ENCODE results near the gene PIK3C2G.
"Not testable (repeated sequence)": the region's sequence is repeated elsewhere in the genome, so short reads cannot be mapped to it uniquely, and the experiment has no call there.

The PIK3C2G gene, protein sequence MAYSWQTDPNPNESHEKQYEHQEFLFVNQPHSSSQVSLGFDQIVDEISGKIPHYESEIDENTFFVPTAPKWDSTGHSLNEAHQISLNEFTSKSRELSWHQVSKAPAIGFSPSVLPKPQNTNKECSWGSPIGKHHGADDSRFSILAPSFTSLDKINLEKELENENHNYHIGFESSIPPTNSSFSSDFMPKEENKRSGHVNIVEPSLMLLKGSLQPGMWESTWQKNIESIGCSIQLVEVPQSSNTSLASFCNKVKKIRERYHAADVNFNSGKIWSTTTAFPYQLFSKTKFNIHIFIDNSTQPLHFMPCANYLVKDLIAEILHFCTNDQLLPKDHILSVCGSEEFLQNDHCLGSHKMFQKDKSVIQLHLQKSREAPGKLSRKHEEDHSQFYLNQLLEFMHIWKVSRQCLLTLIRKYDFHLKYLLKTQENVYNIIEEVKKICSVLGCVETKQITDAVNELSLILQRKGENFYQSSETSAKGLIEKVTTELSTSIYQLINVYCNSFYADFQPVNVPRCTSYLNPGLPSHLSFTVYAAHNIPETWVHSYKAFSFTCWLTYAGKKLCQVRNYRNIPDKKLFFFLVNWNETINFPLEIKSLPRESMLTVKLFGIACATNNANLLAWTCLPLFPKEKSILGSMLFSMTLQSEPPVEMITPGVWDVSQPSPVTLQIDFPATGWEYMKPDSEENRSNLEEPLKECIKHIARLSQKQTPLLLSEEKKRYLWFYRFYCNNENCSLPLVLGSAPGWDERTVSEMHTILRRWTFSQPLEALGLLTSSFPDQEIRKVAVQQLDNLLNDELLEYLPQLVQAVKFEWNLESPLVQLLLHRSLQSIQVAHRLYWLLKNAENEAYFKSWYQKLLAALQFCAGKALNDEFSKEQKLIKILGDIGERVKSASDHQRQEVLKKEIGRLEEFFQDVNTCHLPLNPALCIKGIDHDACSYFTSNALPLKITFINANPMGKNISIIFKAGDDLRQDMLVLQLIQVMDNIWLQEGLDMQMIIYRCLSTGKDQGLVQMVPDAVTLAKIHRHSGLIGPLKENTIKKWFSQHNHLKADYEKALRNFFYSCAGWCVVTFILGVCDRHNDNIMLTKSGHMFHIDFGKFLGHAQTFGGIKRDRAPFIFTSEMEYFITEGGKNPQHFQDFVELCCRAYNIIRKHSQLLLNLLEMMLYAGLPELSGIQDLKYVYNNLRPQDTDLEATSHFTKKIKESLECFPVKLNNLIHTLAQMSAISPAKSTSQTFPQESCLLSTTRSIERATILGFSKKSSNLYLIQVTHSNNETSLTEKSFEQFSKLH (N-terminal part only)

DNA sequence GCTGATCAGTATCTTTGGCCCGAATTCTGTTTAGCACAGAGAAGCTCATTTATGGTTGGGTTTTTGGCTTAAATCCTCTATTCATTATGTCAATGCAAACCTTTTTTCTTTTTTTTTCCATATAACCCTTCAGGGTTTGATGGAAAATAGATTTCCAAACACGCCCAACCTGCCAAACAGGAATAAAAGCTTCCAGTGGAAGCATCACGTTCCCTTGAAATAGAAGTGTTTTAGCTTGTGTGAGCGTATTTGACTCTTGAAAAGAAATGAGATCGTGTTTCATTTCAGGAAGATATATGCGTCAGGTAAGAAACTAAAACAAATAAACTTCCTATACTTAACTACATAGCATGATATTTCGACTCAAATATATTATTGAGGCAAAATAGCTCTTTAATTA lies at the start of gene PIK3C2G:
TSS of gene PIK3C2G (plus strand) at position 246 of the 400 bp plus-strand sequence. CDS start 20,564 bp downstream, outside the sequence.
- DNase-seq = no peak

GRCh38 chr12:18217966-18218365 lies 43.4 kb upstream of the PIK3C2G start:
- no peak for DNase-seq

- no peak for DNase-seq
Observed at GRCh38 chr12:18221726-18222125, 39.6 kb upstream of the PIK3C2G start.

DNA sequence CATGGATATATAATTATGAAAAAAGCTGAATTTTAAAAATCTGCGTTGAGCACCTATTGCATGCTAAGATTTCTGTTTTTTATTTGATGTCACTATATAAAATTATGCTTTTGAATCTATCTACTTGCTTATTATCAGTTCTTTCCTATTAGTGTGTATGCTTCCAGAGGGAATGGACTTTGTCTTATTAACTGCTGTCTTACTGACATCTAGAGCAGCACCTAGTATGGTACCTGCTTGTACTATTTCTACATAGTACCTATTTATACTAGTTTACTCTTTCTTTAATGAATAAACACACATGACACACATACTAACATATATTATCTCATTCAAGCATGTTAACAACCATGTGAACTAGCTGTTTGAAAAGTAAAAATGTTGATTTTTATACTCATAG lies 38.6 kb upstream of the PIK3C2G start:
- DNase-seq = no peak

DNA sequence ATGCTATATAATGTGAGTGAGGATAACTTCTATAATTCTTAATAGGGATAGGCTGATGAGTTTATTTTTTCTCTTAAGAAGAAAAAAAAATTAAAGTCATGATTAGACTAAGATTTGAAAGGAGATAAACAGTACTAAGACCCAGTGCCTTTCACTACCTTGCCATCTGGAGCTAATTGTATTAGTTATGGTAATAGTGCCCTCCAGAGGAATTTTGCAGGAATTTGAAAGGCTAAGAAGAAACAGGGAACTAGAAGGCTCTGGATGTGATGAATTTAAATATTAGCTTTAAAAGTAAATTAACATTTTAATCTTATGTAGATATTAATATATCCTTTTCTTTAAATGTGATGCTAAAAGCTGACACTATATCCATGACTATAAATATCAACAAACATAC lies 36.6 kb upstream of the PIK3C2G start:
- DNase-seq = no peak

DNA sequence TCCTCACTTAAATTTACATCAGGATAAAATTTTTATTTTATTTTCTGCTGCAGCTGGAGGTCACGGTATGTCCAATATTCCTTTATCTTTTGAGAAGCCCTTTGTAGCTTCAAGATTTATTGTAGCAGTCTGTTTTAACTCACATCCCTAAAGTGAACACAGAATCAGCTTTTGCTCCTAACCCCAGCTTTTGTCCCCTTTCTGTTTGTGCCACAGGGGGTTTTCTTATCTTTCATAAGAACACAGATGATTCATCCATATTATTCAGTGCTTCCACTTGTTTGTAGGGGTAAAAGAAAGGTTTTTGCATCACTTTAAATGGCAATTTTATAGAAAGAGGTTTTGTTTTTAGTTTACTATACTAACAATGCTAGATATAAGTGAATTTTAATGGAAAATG lies 21.8 kb upstream of the PIK3C2G start:
- no peak for DNase-seq

- DNase-seq = no peak
Observed at GRCh38 chr12:18242380-18243089, 18.8 kb upstream of the PIK3C2G start.

GRCh38 chr12:18243238-18243637 lies 18.1 kb upstream of the PIK3C2G start:
- no peak for DNase-seq

GRCh38 chr12:18246066-18246465 lies 15.3 kb upstream of the PIK3C2G start:
- DNase-seq = no peak

DNA sequence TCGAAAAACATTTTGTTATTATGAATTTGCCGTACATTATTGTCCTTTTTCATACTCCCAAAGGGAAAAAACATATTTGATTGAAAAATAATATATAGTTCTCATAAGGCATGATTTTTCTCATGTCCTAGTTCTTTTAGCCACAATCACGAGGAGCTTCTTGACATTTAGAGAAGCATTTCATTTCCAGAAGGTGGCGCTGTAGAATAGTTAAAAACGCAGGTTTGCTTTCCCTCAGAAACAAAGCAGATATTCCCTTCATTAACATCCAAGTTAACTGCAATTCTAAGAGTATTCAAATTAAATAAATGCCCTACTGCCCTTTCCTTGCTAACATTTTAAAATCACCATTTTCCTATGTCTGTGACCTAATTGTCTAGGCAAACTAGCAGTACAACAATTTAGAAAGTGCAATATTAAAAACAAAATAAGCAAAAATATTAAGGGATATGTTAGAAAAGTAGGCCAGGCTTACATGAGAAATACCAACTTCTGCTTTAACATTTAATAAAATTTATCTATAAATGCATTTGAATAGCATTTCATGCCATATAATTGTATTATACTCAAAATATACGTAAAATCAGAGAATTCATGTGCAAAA lies 10.9 kb upstream of the PIK3C2G start:
- no peak for DNase-seq

DNA sequence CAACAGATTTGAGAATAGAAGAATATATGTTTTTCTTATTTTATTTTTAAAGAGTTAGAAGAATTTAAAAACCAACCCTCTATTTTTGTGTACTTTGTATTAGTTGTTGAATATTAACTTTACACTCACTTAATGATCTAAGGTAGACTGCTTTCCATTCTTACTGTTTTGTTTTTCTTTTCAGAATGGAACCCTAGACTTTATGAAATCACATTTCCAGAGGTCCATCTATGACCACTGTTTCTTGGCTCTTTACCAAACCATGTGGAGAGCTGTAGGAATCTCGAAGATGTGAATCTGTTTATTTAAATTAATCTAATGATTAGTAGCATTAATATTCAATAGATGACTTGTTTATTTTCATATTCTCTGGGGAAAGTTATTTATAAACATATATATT lies 7.2 kb upstream of the PIK3C2G start:
- no peak for DNase-seq

- not testable (repeated sequence) for DNase-seq
Observed at GRCh38 chr12:18255004-18255403, 6.3 kb upstream of the PIK3C2G start.

GRCh38 chr12:18257251-18257650 lies 4.1 kb upstream of the PIK3C2G start:
- DNase-seq = no peak

DNA sequence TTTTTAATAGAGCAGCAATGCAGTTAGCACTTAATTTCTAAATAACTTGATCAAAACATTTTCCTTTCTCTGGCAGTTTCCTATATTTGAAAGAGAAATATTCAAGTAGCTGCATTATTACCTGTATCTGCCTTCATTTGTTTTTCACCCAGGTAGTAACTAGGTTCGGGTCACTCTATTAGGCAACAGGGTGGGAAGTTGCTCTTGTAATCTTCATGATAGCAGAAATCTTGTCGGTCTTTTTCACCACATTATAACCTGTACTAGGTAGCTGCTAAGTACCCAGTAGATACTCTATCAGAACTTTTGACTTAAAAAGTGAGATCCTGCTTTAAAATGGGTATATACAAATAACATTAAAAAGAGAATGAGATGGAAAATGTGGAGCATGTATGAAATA lies 2.4 kb upstream of the PIK3C2G start:
- no peak for DNase-seq

DNA sequence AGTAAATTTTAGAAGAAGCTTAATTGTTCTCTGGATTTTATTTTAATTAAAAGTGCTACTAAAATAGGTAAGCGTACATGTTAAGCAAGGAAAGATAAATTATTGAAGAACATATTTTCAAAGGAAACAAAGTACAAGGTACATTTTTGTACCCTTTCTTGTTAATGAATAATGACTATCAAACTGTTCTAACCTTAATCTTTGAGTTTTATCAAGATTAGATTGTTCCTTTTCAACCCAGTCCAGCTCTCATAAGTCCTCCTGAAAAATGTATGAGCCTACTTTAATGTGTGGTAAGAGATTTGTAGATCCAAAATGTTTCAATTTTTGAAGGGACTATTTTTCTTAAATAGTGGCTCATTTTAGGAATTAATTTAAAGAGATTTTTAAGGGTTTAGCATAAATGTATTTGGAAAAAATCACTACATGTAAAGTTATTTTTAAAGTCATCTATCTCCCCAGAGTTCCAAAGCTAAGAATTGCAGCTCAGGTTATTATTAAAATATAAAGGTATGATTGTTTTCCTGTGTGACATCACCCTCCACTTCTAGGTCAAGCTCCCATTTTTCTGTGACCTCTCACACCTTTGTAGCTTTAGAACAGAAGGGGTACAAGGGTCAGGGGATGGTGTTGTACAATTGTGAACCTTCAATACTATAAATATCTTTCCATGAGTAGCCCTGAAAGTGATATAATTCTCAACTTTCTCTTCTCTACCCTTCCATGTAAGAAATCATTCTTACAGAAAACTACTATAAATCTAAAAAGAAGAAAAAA lies 1.2 kb upstream of the PIK3C2G start:
- no peak for DNase-seq

GRCh38 chr12:18261906-18262305 lies 588 bp downstream of the PIK3C2G start:
- DNase-seq = no peak

GRCh38 chr12:18262514-18262913 lies 1.2 kb downstream of the PIK3C2G start:
- no peak for DNase-seq

GRCh38 chr12:18264581-18265075 lies 3.3 kb downstream of the PIK3C2G start:
- DNase-seq = no peak

DNA sequence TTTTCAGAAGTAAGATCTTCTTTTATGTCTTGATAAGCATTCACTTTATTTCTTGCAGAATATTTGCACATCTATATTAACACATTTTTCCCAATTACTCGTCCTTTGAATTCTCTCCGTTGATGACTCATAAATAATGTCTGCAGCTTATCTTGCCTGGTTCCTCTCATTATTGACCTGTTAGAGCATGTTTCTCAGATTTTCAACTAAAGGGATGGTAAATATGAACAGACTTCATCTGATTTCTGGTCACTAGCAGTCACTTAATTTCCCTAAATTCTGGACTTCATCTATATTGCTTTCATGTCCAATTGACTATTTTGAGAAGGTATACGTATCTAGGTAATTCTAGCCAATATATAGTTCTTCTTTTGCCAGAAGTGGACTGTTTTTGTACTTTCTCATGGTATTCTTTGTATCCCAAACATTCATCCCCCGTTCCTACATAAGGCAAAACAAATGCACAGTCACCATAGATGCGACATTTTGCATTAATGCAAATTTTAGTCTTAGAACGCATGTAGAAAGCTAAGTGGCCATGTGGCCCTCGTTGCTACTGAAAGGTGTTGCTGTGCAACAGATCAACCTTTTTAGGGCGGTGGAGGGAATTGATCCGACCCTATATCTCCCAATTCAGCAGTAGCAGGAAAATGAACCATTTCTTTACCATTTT lies 6.2 kb downstream of the PIK3C2G start:
- no peak for DNase-seq

GRCh38 chr12:18270958-18271460 lies 9.7 kb downstream of the PIK3C2G start:
- no peak for DNase-seq
